SKM-1 treated with dmso at 0.1 percent for 144 hours (cell line): ENCODE results near the gene MAP3K14.

ENCODE experiments used
- DNase-seq: peaks from one replicate; lab custom pipeline; 2025; ENCODE audit not compliant: unreplicated experiment; lab: John Stamatoyannopoulos, UW

The MAP3K14 gene

DNA sequence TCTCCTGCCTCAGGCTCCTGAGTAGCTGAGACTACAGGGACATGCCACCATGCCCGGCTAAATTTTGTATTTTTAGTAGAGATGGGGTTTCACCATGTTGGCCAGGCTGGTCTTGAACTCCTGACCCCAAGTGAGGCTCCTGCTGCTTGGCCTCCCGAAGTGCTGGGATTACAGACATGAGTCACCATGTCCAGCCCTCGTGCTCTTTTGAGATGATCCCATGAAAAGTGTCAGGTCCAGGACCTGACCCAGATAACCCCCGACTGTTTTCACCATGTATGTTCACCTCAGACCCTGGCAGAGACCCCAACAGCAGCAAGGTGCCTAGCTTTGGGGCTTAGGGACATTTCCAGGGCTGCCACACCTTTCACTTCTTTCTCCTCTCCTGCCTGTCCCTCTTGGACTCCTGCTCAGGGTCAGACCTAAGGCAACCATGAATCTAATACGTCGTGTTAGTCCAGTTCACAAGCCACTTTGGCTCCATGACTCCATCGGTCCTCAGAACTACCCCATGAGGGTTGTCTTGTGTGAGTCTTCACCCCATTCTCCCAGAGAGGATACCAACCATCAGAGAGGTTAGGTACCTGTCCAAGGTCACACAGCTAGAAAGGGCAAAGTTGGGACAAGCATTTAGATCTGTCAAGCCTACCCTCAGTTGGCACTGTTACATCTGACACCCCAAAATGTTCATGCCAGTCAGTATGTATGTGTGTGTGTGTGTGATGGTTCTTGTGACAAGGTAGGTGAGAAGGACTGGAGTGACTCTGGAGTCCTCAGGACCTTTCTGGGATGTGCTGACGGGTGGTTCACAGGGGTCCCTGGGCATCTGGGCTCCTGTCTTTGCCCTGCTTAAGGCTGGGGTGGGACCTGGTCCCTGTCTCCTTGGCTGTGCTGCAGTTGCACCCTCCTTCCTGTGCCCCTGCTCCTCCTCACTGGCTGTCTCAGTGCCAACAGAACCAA is 23.1 kb upstream of the MAP3K14 start:
- no peak for DNase-seq

GRCh38 chr17:45338996-45339535 is 22.2 kb upstream of the MAP3K14 start:
- no peak for DNase-seq

DNA sequence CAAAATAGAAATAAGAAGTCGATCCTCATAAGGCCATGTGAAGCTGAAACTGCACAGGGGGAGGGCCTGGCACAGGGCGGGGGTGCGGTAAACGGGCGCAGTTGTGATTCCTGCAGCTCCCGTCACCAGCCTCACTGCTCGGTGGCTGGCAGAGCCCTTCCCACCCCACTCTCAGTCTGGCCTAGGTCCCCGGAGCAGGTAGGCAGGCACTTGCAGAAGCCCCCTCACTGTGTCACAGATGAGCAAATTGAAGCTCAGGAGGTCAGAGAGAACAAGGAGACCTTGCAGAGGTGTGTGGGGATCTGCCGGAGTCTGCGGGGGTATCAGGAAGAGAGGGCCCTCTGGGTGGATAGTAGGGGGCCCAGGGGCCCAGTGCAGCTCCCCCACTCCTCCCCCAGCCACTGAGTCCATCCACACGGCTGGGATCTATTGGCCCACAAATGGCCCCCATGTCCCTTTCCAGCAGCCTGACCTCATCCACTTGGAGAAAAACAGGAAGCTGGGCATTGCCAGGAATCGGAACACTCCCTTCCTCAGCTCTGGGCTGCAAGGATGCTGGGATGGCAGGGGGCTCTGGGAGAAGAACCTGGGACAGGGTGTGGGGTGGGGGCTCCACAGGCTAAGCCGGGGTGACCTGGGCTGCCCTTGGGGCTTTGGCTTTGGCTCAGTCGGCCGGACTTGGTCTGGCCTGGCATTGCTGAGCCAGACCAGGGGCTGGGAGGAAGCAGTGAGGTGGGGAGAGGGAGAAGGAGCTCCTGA is 21.4 kb upstream of the MAP3K14 start:
- no peak for DNase-seq

DNA sequence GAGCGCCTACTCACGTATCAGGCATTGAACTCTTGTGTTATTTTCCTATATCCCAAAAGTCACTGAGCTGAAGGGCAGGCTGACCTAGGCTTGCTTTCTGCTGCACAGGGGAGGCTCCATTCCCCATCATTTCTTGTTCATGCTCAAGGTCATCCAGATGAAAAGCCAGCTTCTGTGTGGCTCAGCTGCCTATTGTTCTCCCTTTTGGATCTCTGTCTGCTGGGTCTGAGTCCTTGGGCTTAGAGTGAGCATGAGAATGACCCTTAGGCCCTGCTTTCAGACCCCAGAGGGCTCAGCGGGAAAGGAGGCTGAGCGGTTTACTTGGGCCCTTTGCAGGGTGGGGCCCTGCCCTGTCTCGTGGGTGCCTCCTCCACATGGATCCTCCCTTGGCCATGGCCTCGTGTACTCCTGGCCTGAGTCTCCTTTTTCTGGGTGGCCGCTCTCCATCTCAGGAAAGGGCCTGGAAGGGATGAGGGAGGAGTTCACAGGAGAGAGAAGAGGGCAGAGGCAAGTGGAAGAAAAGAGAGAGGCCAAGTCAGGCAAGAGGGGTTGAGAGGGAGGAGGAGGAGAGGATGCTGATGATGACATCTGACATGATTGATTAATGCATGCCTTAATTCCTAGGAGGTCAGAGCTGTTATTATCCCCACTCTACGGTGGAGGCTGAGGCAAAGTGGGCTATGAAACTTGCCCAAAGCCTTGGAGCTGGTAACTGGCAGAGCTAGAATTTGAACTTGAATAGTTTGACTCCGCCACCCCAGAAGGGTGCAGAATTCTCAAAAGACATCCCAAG is 19.8 kb upstream of the MAP3K14 start:
- no peak for DNase-seq

GRCh38 chr17:45335721-45336120 is 18.9 kb upstream of the MAP3K14 start:
- DNase-seq, result no peak

DNA sequence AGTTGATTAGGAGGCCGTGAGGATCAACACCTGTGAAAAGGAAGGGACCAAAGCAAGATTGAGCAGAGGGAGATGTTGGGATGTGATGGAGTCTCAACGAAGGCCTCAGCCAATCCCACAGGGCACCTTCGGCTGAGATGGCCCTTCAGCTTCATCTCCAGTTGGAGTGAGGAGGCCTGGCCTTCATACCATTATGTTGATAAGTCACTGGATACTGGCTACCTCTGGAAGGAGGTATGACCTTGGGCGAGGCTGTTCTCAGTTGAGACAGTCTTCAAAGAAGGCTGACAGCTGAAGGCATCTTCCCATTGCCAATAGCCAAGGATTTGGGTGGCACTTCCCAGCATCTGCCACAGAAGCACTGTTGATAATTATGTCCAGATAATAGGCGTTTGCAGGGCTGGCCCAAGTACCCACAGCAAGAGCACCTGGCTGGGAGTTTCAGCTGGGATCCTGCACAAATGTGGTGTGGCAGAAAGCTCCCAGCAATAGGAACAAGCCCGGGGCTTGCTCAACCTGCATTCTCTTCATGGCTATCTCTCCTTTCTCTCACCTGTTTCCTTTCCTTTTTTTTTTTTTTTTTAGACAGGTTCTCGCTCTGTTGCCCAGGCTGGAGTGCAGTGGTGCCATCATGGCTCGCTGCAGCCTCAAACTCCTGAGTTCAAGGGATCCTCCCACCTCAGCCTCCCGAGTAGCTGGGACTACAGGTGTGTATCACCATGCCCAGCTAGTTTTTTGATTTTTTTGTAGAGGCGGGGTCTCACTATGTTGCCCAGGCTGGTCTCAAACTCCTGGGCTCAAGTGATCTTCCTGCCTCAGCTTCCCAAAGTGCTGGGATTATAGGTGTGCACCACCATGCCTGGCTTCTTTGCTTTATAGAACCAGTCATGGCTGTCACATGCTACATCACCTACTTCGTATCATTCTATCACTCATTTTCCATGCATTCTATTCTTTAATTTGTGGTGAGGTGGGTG is 18.2 kb upstream of the MAP3K14 start:
- DNase-seq, result no peak

DNA sequence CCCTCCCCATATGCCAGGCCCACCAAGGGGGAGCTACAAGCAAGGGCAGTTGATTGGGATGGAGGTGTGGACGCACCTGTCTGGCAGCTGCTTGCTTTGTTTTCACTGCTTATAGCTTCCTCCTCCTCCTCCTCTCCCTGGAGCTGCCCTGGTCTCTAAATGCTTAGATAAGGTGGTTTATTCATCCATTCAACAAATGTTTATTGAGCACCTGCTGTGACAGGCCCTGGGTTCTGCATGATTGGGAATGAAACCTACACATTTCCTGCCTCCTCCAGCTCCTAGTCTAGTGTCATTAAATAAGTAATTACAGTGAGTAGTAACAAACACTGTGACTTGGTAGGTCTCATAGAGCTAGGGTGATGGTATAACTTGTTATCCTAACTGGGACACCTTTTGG is 17.4 kb upstream of the MAP3K14 start:
- no peak for DNase-seq

DNA sequence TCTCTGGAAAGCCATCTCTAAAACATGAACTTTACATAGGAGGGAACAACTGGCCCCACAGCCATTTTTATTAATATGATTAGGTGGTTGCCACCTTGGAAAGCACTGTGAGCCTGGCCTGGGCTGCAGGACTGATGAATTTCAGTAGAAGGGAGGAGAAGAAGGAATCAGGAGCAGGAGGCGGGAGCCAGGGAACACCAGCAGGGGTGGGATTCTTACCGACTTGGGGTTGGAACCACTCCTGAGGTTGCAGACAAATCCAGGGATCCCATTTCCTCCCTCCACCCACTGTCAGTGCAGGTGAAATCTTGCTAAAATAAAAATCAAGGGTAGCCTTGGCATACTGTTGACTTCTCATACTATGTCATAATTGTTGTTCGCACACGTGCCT is 16.9 kb upstream of the MAP3K14 start:
- no peak for DNase-seq

DNA sequence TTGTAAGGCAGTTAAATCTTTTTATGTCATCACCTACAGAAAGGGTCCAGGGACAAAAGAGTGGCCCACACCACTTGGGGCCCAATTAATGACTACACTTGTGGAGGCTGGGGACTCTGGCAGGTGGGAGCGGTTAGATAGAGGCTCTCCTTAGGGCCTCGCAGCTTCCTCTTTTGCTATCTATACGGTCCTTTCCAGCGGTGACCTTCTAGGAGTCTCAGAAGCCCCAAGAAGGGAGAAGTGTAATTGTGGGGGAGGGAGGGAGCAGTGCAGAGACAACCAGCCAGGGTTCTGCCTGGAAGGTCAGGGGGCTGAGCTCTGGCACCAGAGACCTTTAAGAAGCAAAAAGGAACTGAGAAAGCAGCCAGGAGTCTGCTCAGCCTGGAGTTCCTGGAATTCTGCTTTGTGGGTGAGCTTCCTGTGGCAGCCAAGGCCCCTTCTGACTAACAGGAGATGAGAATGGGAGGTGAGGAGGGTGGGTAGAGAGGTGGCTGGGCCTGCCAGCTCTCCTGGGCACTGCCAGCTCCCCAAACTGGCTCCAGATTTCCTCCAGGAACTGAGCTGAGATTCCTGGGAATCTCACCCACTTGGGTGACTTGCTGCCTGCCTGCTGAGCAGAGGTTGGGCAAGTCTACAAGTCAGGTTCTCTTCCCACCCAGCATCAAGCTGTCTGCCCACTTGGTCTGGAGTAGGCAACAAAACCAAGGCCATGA is 16.3 kb upstream of the MAP3K14 start:
- DNase-seq, result peak; percentile 62

- no peak for DNase-seq
Measured at GRCh38 chr17:45332505-45332904, 15.7 kb upstream of the MAP3K14 start.

DNA sequence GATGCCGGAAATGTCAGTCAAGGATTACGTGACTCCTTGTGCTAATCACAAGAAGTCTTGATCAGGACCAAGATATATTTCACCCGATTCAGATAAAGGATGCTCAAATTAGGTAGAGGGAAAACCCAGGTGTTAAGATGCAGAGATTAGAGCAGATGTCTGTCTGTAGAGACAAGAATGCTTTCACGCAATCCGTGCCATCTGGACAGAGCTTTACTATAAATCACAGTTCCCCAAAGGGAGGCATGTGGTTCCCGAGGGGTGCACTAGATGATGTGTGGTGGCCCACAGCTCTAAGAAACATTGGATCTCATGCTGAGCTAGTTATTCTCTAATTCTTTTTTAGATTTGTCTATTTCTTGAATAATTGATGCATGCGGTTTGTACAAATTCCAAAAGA is 9.8 kb upstream of the MAP3K14 start:
- DNase-seq, result no peak

DNA sequence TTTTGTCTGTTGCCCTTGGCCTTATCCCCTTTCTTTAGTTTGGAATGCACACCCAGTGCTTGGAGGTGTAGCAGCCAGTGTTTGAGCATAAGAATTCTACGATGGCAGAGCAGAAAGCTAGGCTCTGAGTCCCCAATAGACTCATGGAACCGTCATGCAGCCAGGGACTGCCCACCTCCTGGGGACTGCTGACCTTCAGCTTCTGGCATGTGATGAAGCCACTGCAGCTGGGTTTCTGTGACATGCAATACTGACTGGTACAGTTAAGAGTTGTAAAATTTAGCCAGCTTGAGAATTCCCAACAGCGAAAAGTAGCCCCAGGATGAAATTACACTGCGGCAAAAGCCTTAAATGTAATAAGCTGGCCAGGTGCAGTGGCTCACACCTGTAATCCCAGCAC is 9.0 kb upstream of the MAP3K14 start:
- no peak for DNase-seq

DNA sequence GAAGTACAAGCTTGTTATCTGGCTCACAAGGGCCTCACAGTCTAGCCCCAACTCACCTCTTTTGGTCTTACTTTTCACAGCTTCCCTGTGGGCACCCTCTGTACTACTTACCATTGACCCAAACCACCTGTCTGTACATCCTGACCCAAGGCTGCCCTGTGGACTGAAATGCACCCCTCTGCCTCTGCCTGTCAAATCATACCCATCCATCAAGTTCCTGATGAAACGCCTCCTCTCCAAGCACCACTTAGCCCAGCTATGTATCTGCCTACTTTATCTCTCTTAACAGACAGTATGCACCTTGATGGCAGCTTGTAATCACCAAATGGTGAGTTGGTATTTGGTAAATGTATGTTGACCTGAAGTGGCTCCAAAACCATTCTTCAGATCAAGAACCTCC is 7.5 kb upstream of the MAP3K14 start:
- no peak for DNase-seq

DNA sequence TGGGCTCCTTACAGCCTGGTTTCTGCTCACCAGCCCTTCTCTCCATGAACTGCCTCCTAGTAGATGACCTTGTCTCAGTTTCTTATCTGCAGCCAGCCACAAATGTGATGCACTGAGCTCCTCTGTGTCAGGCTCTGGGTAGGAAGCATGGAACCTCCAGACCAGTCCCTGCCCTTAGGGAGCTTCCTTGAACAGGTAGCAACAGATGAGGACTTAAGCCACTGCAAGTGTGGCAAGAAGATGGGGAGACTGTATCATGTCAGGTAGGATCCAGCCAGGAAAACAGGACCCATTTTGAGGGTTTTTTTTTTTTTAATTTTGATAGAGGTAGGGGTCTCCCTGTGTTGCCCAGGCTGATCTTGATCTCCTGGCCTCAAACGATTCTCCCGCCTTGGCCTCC is 5.3 kb upstream of the MAP3K14 start:
- DNase-seq, result no peak

DNA sequence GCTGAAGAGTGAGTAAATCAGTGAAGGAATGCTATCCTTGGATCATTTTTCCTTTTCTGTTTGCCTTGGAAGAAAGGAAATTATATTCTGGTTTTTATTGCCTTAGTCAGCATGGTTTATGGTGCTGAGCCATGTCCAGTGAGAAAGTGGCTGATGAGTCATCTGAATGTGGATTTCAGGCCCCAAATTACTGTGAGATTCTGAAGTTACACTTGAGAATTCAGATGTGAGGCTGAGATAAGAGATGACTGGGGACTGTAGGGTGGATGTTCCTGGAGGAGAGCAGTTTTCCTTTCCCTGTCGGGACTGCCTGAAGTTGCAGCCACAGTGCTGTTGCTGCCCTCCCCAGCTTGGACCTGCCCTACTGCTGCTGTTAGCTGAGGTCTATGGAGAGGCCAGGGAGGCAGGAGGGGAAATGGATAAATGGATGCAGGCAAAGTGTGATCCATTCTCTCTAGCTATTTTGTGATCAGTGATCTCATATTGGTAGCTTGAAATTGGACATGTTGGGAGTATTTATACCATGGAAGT is 4.2 kb upstream of the MAP3K14 start:
- no peak for DNase-seq

- no peak for DNase-seq
Measured at GRCh38 chr17:45320349-45320930, 3.6 kb upstream of the MAP3K14 start.

- no peak for DNase-seq
Measured at GRCh38 chr17:45319239-45319703, 2.5 kb upstream of the MAP3K14 start.

GRCh38 chr17:45318561-45319230 is 1.9 kb upstream of the MAP3K14 start:
- DNase-seq, result no peak
